ENCODE measurements around the gene MSH3. TPM values are rescaled to one million over a fixed set of nuclear protein-coding genes. Genes with fewer than 3 reads are reported as not detected.

Gene MSH3
- polyA plus RNA-seq, 2 of the 4 experiments (the other 2 are of a cell fraction) = 9.3 to 13.1 TPM

DNA sequence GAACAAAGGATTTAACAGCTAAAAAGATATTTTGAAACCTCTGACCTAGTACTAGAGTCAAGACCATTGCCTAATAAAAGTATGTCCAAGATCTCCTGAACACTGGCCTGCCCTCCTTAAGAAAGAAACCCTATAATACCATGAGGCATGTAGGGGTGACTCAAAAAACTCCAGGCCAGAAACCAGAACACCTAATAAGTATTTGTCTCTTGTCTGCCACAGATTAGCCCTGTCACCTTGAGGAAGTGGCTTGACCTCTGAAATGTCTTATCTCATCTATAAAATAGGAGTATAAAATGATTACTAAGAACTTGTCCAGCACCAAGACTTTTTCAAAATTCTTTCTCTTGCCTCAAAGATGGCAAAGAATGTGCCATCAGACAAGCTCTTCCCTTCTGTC, 180.3 kb downstream of the MSH3 start:
- no peak overlapping the region for H3K4me3 ChIP-seq
- H3K27ac ChIP-seq = no peak overlapping the region
- POLR2A ChIA-PET = no interaction called here
- CTCF ChIA-PET = no interaction called here
- FAIRE-seq = no peak
- no peak for DNase-seq (ENCODE audit: low read depth in 1 of 2, low spot score in 1 of 2)
- no peak overlapping the region for H3K4me2 ChIP-seq
- H3K9me3 ChIP-seq = no peaks in the 10 kb centered on the region
- TF ChIP-seq JUNB (IDR thresholded peaks at IDR 0.05) (no peak), TP53 (CRISPR knock-in tag; IDR thresholded peaks at IDR 0.05) (no peak), NFE2L2 (conservative IDR thresholded peaks at IDR 0.05; ENCODE audit: low read length) (no peak), REST (IDR thresholded peaks at IDR 0.05) (no peak), RFX5 (IDR thresholded peaks at IDR 0.05) (no peak), ELK1 (IDR thresholded peaks at IDR 0.05; ENCODE audit: low read depth, low read length) (no peak), USF2 (IDR thresholded peaks at IDR 0.05) (no peak), KDM5A (IDR thresholded peaks at IDR 0.05) (no peak), TFCP2L1 (CRISPR knock-in tag; IDR thresholded peaks at IDR 0.05) (no peak), CHD2 (IDR thresholded peaks at IDR 0.05; ENCODE audit: low read length, partially characterized antibody) (no peak)
- TF ChIP-seq, protein P1, sequence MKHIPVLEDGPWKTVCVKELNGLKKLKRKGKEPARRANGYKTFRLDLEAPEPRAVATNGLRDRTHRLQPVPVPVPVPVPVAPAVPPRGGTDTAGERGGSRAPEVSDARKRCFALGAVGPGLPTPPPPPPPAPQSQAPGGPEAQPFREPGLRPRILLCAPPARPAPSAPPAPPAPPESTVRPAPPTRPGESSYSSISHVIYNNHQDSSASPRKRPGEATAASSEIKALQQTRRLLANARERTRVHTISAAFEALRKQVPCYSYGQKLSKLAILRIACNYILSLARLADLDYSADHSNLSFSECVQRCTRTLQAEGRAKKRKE (CRISPR knock-in tag; IDR thresholded peaks at IDR 0.05; ENCODE audit: low read depth) = no peak
- TF ChIP-seq, protein P2, sequence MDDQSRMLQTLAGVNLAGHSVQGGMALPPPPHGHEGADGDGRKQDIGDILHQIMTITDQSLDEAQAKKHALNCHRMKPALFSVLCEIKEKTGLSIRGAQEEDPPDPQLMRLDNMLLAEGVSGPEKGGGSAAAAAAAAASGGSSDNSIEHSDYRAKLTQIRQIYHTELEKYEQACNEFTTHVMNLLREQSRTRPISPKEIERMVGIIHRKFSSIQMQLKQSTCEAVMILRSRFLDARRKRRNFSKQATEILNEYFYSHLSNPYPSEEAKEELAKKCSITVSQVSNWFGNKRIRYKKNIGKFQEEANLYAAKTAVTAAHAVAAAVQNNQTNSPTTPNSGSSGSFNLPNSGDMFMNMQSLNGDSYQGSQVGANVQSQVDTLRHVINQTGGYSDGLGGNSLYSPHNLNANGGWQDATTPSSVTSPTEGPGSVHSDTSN (IDR thresholded peaks at IDR 0.05) = no peak
- ATAC-seq = no peak
- no peaks in the 10 kb centered on the region for H3K4me1 ChIP-seq

DNA sequence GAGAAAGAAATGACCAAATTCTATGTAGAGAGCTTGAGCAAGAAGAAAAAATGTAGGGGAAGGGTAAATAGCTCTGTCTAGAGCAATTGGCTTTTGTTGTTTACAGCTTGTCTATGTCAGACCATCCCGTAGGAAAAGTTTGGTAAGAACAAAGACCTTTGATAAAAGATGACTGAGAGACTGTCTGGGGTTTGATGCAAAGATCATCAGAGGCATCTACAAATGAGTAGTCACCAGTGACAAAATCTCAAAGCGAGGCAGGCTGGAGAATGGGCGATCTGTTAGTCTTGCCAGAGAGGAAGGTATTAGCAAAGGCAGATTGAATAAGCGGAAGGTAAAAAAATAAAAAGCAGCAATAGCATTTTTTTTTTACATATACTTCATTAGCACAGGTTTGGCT, 180.7 kb downstream of the MSH3 start:
- CTCF ChIA-PET = no interaction called here
- Histone ChIP-seq H3K27ac (no peak overlapping the region), H3K4me1 (no peaks in the 10 kb centered on the region), H3K4me3 (no peak overlapping the region), H3K4me2 (no peak overlapping the region), H3K9me3 (no peaks in the 10 kb centered on the region)
- FAIRE-seq = no peak
- WGBS (ENCODE audit: missing lambda C conversion rate) = 87% methylated on average over 4 of the region's 4 CpGs
- POLR2A ChIA-PET = no interaction called here
- DNase-seq (ENCODE audit: low read depth in 1 of 2, low spot score in 1 of 2) = no peak
- ATAC-seq = no peak
- no peak for TF ChIP-seq HDAC2 (IDR thresholded peaks at IDR 0.05)
- no peak for TF ChIP-seq HEYL (CRISPR knock-in tag; IDR thresholded peaks at IDR 0.05)
- no peak for TF ChIP-seq MYC (IDR thresholded peaks at IDR 0.05; ENCODE audit: borderline replicate concordance, low read length)
- no peak for TF ChIP-seq MAZ (IDR thresholded peaks at IDR 0.05; ENCODE audit: borderline replicate concordance, low read depth, low read length)
- TF ChIP-seq RAD21 (conservative IDR thresholded peaks at IDR 0.05 in 1 of 2, IDR thresholded peaks at IDR 0.05 in 1 of 2) = no peak
- TF ChIP-seq E2F6 (IDR thresholded peaks at IDR 0.05; ENCODE audit: borderline replicate concordance, low read depth) = no peak
- no peak for TF ChIP-seq JUN (IDR thresholded peaks at IDR 0.05)
- no peak for TF ChIP-seq CHD2 (IDR thresholded peaks at IDR 0.05; ENCODE audit: low read length, partially characterized antibody)
- TF ChIP-seq, protein P3, sequence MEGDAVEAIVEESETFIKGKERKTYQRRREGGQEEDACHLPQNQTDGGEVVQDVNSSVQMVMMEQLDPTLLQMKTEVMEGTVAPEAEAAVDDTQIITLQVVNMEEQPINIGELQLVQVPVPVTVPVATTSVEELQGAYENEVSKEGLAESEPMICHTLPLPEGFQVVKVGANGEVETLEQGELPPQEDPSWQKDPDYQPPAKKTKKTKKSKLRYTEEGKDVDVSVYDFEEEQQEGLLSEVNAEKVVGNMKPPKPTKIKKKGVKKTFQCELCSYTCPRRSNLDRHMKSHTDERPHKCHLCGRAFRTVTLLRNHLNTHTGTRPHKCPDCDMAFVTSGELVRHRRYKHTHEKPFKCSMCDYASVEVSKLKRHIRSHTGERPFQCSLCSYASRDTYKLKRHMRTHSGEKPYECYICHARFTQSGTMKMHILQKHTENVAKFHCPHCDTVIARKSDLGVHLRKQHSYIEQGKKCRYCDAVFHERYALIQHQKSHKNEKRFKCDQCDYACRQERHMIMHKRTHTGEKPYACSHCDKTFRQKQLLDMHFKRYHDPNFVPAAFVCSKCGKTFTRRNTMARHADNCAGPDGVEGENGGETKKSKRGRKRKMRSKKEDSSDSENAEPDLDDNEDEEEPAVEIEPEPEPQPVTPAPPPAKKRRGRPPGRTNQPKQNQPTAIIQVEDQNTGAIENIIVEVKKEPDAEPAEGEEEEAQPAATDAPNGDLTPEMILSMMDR (IDR thresholded peaks at IDR 0.05) = no peak
- no peak for TF ChIP-seq KDM5A (IDR thresholded peaks at IDR 0.05)
- no peak for TF ChIP-seq PHF8 (IDR thresholded peaks at IDR 0.05; ENCODE audit: borderline replicate concordance, low read depth)
- TF ChIP-seq ZFP36 (IDR thresholded peaks at IDR 0.05; ENCODE audit: borderline replicate concordance, partially characterized antibody) = no peak
- TF ChIP-seq REST (IDR thresholded peaks at IDR 0.05) = no peak
- TF ChIP-seq, protein P4, sequence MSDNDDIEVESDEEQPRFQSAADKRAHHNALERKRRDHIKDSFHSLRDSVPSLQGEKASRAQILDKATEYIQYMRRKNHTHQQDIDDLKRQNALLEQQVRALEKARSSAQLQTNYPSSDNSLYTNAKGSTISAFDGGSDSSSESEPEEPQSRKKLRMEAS (IDR thresholded peaks at IDR 0.05) = no peak
